Endothelial cell of umbilical vein (primary cell): ENCODE data around the gene CACNA1C. TPM values are rescaled to one million over a fixed set of nuclear protein-coding genes. Genes with fewer than 3 reads are reported as not detected.

Source experiments
- BruUV-seq: library from RNA; stranded (reverse); fragments of 400-500 nt; replicated peaks from 2 replicates; lab custom pipeline; 2021; lab: Mats Ljungman, UMichigan
- CTCF ChIA-PET: fragments of 300-600, 350-600 bp; sonication (Branson Sonifier 250); formaldehyde crosslinking; loops from one replicate; lab custom pipeline; 2021; ENCODE audit warnings: antibody characterized with exemption, inconsistent platforms; lab: Charles Lee
- POLR2A ChIA-PET: fragments of 300-600, 350-600 bp; sonication (Branson Sonifier 250); formaldehyde crosslinking; loops from one replicate; lab custom pipeline; 2021; ENCODE audit warnings: antibody characterized with exemption, inconsistent platforms; lab: Charles Lee
- DNase-seq: peaks from one replicate; pipeline ENCODE4 v3.0.0-alpha.2; 2011; ENCODE audit warnings: low read depth, low spot score
- FAIRE-seq: peaks from 2 replicates; lab custom pipeline; 2011; peaks lifted over from hg19 to GRCh38; lab: Jason Lieb, UNC
- H2AFZ ChIP-seq: 2 replicates; pipeline ENCODE4 v1.6.0; 2012; ENCODE audit warnings: low read depth, low read length, control low read depth, inconsistent platforms
- H3K27ac ChIP-seq: 2 replicates; pipeline ENCODE4 v1.5.1; 2011; ENCODE audit warnings: low read depth, mild to moderate bottlenecking, control low read depth, low read length, moderate library complexity; ENCODE audit not compliant: insufficient read depth
- H3K27me3 ChIP-seq, 2 experiments: 2 replicates each; pipeline versions ENCODE4 v1.6.0 to v1.6.1; 2011; ENCODE audit warnings: low read length in 2 of 2, mixed read lengths in 1 of 2; ENCODE audit not compliant: control insufficient read depth in 2 of 2, insufficient read depth in 2 of 2
- H3K36me3 ChIP-seq, 2 experiments: 2 replicates in 1 of 2; 3 replicates in 1 of 2; pipeline ENCODE4 v1.5.1; 2011; ENCODE audit warnings: low read length in 2 of 2, mild to moderate bottlenecking in 1 of 2, moderate library complexity in 1 of 2; ENCODE audit not compliant: control insufficient read depth in 2 of 2, insufficient read depth in 2 of 2; ENCODE audit errors: extremely low read depth in 1 of 2
- H3K4me1 ChIP-seq: 3 replicates; pipeline ENCODE4 v1.5.1; 2011; ENCODE audit warnings: mild to moderate bottlenecking, low read length; ENCODE audit not compliant: control insufficient read depth, insufficient read depth; ENCODE audit errors: extremely low read depth
- H3K4me2 ChIP-seq: 2 replicates; pipeline ENCODE4 v1.6.1; 2011; ENCODE audit warnings: low read length, control low read depth, mixed read lengths; ENCODE audit not compliant: insufficient read depth
- H3K4me3 ChIP-seq, 3 experiments: fragments of 200-600 bp in 1 of 3; sonication (generic), shearing (Covaris generic) in 1 of 3; replicated peaks in 1 of 3; 2 replicates each; pipeline ENCODE4 v1.5.1; 2011 to 2016; ENCODE audit warnings: control low read depth in 3 of 3, low read length in 3 of 3, mild to moderate bottlenecking in 2 of 3, inconsistent platforms in 1 of 3, low read depth in 1 of 3, moderate library complexity in 1 of 3; ENCODE audit not compliant: insufficient read depth in 1 of 3
- H3K79me2 ChIP-seq: 2 replicates; pipeline ENCODE4 v1.6.0; 2012; ENCODE audit warnings: low read length, inconsistent platforms; ENCODE audit not compliant: control insufficient read depth, insufficient read depth
- H3K9ac ChIP-seq: replicated peaks from 2 replicates; pipeline ENCODE3; 2011; ENCODE audit warnings: low read length, control low read depth; ENCODE audit not compliant: insufficient read depth; ENCODE audit errors: extremely low read depth
- H3K9me1 ChIP-seq: replicated peaks from 3 replicates; pipeline ENCODE4 v1.6.0; 2011; ENCODE audit warnings: mild to moderate bottlenecking, low read length; ENCODE audit not compliant: control insufficient read depth, insufficient read depth; ENCODE audit errors: extremely low read depth
- H3K9me3 ChIP-seq: replicated peaks from 2 replicates; pipeline ENCODE4 v1.5.1; 2012; ENCODE audit warnings: low read length, inconsistent platforms; ENCODE audit not compliant: control insufficient read depth, insufficient read depth
- H4K20me1 ChIP-seq: replicated peaks from 2 replicates; pipeline ENCODE3; 2011; ENCODE audit warnings: mild to moderate bottlenecking, low read length; ENCODE audit not compliant: control insufficient read depth, insufficient read depth; ENCODE audit errors: extremely low read depth
- EZH2 ChIP-seq: IDR thresholded peaks from 2 replicates; pipeline ENCODE4 v1.6.1; 2012; ENCODE audit warnings: borderline replicate concordance, low read depth, mild to moderate bottlenecking, moderate library complexity, low read length, inconsistent platforms; ENCODE audit not compliant: severe bottlenecking
- FOS ChIP-seq: IDR thresholded peaks from 2 replicates; pipeline ENCODE4 v1.6.1; 2011; ENCODE audit warnings: mild to moderate bottlenecking, low read length, moderate library complexity, borderline replicate concordance; ENCODE audit not compliant: insufficient read depth
- GATA2 ChIP-seq: IDR thresholded peaks from 2 replicates; pipeline ENCODE4 v1.7.0; 2011; ENCODE audit warnings: low read depth, mild to moderate bottlenecking, moderate library complexity, mixed read lengths, low read length; ENCODE audit not compliant: insufficient read length, insufficient read depth
- JUN ChIP-seq: IDR thresholded peaks from 2 replicates; pipeline ENCODE4 v1.6.1; 2011; ENCODE audit warnings: borderline replicate concordance, low read depth; ENCODE audit not compliant: insufficient read length, insufficient read depth
- MYC ChIP-seq: IDR thresholded peaks from one replicate; pipeline ENCODE4 v1.6.1; 2011; ENCODE audit warnings: mild to moderate bottlenecking, low read depth, low read length
- POLR2A ChIP-seq: IDR thresholded peaks from 2 replicates; pipeline ENCODE4 v1.6.1; 2012; ENCODE audit warnings: low read depth, mild to moderate bottlenecking, control low read depth, low read length
- POLR2AphosphoS5 ChIP-seq: IDR thresholded peaks from 2 replicates; pipeline ENCODE4 v1.6.1; 2012; ENCODE audit warnings: low read depth, mild to moderate bottlenecking, control low read depth, low read length, moderate library complexity; ENCODE audit not compliant: insufficient read depth
- dilution Hi-C: fragments of 300-500 bp; cut with MboI; formaldehyde crosslinking; loops from one replicate; pipeline ENCODE4 v1.15.0; 2019; ENCODE audit warnings: low sequenced_read_pairs; ENCODE audit not compliant: extremely low pct_ligation_motif_present
- intact Hi-C: fragments of 100-400 bp; cut with micrococcal nuclease; formaldehyde crosslinking; loops from one replicate; pipeline ENCODE4 v1.10.0; 2022
- polyA plus RNA-seq, 4 experiments: library from polyadenylated mRNA; depleted of rRNA in 3 of 4; stranded (reverse) in 3 of 4; unstranded in 1 of 4; fragments of >200 nt; gene quantifications; 2 replicates each; pipeline versions ENCODE4 v1.2.1 to v1.2.3, GENCODE V29; 2011 to 2012; ENCODE audit warnings: missing spikeins in 1 of 4
- total RNA-seq: library from RNA; stranded (reverse); gene quantifications from 2 replicates; pipeline ENCODE4 v1.2.3, GENCODE V29; 2021
- TF ChIP-seq, protein P1 (sequence below): IDR thresholded peaks from 2 replicates; pipeline ENCODE4 v1.6.1; 2011; ENCODE audit not compliant: insufficient read depth, insufficient read length
- TF ChIP-seq, protein P2 (sequence below), 2 donors: IDR thresholded peaks; 1 replicate in 1 of 2; 2 replicates in 1 of 2; pipeline ENCODE4 v1.5.1; 2011; ENCODE audit warnings: low read length in 2 of 2, mild to moderate bottlenecking in 2 of 2, moderate library complexity in 2 of 2, control low read depth in 1 of 2, inconsistent platforms in 1 of 2, low read depth in 1 of 2; ENCODE audit not compliant: insufficient read depth in 1 of 2; ENCODE audit errors: extremely low read depth in 1 of 2

CACNA1C gene
- total and polyA plus RNA-seq, 2 donors (not counting 3 experiments of a cell fraction or from before 2014, with no cell fraction given): not detected

DNA sequence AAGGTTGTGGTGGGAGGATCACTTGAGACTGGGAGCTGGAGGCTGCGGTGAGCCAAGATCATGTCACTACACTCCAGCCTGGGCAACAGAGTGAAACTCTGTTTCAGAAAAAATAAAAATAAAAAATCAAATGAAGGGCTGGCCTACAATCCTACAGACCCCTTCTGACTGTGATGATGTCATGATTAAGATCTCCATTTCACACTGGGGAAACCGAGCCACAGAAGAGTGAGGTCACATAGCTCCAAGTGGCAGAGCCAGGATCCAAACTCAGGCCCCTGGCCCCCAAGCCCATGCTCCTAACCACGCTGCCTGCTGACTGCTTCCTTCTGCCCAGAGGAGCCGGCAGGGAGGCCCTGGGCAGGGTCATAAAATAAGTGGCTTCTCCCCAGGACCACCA lies 483.9 kb downstream of the CACNA1C start:
- no peaks in the 10 kb centered on the region for H3K27me3 ChIP-seq
- H3K4me3 ChIP-seq: no peak overlapping the region
- TF ChIP-seq POLR2A (no peak), FOS (no peak), EZH2 (no peak)
- ChIA-PET CTCF (no interaction called here), POLR2A (no interaction called here)
- no peak overlapping the region for H3K4me2 ChIP-seq
- H3K79me2 ChIP-seq: no peaks in the 10 kb centered on the region
- no peaks in the 10 kb centered on the region for H3K9me3 ChIP-seq
- no peaks in the 10 kb centered on the region for H3K36me3 ChIP-seq
- no peaks in the 10 kb centered on the region for H3K4me1 ChIP-seq
- BruUV-seq: no TSS peak
- no peaks in the 10 kb centered on the region for H3K9me1 ChIP-seq
- H4K20me1 ChIP-seq: no peaks in the 10 kb centered on the region
- no peak overlapping the region for H2AFZ ChIP-seq
- no peak overlapping the region for H3K27ac ChIP-seq
- dilution Hi-C loops (no loop called here), intact Hi-C loops (no loop called here)
- no peak for FAIRE-seq
- no peak for DNase-seq
- H3K9ac ChIP-seq: no peak overlapping the region

DNA sequence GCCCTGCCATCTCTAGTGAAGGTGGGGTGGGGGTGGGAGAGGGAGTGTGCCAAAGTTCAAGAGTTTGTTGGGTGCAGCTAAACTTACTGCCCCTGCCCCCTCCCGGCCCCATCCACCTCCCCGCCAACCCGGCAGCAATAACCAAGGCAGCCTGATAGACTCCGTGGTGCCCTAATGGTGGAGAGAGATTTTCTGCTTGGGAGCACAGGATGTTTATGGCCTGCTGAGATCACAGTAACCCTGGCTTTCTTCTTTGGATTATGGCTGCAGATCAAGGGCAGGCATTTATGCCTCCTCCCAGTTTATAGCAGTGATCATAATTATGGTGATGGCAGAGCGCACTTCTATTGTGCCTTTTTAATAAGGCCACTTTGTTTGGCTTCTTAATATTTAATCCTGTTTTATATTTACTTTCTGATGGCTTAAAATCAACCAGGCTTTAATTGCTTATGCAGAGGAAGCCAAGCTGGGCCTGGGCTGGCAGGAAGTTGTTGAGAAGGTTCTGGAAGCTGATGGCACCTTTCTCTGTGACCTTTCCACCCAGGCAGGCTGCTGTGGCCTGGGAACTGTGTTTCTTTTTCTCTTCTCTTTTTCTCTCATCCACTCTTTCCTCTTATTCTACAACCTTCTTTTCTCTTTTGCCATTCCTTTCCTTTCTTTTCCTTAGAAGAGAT lies 485.2 kb downstream of the CACNA1C start:
- TF ChIP-seq, protein P1, sequence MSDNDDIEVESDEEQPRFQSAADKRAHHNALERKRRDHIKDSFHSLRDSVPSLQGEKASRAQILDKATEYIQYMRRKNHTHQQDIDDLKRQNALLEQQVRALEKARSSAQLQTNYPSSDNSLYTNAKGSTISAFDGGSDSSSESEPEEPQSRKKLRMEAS: no peak
- TF ChIP-seq JUN (no peak), EZH2 (no peak), POLR2AphosphoS5 (no peak), POLR2A (no peak), MYC (no peak), GATA2 (no peak), FOS (no peak)
- TF ChIP-seq, protein P2, sequence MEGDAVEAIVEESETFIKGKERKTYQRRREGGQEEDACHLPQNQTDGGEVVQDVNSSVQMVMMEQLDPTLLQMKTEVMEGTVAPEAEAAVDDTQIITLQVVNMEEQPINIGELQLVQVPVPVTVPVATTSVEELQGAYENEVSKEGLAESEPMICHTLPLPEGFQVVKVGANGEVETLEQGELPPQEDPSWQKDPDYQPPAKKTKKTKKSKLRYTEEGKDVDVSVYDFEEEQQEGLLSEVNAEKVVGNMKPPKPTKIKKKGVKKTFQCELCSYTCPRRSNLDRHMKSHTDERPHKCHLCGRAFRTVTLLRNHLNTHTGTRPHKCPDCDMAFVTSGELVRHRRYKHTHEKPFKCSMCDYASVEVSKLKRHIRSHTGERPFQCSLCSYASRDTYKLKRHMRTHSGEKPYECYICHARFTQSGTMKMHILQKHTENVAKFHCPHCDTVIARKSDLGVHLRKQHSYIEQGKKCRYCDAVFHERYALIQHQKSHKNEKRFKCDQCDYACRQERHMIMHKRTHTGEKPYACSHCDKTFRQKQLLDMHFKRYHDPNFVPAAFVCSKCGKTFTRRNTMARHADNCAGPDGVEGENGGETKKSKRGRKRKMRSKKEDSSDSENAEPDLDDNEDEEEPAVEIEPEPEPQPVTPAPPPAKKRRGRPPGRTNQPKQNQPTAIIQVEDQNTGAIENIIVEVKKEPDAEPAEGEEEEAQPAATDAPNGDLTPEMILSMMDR (IDR thresholded peaks at IDR 0.05; ENCODE audit: extremely low read depth in 1 of 2, insufficient read depth in 1 of 2, low read depth in 1 of 2, low read length in 2 of 2): no peak
- POLR2A ChIA-PET: no interaction called here
- H3K9me3 ChIP-seq: no peaks in the 10 kb centered on the region
- FAIRE-seq (no peak), DNase-seq (no peak)
- H3K79me2 ChIP-seq: no peaks in the 10 kb centered on the region
- BruUV-seq: no TSS peak
- dilution Hi-C loops: no loop called here
- no peak overlapping the region for H3K4me3 ChIP-seq
- no peak overlapping the region for H3K9ac ChIP-seq
- H3K9me1 ChIP-seq: no peaks in the 10 kb centered on the region
- no peaks in the 10 kb centered on the region for H3K27me3 ChIP-seq
- H3K27ac ChIP-seq: no peak overlapping the region
- no peaks in the 10 kb centered on the region for H3K4me1 ChIP-seq
- H3K4me2 ChIP-seq: no peak overlapping the region
- intact Hi-C loops: no loop called here
- CTCF ChIA-PET: no interaction called here
- no peaks in the 10 kb centered on the region for H3K36me3 ChIP-seq
- no peak overlapping the region for H2AFZ ChIP-seq
- H4K20me1 ChIP-seq: no peaks in the 10 kb centered on the region
